ENCODE data around the gene PDIK1L. TPM values are rescaled to one million over a fixed set of nuclear protein-coding genes. Genes with fewer than 3 reads are reported as not detected.
A peak's percentile ranks its signal among the peaks of the same experiment; 100 is the strongest.

PDIK1L gene
- total and polyA plus RNA-seq, 9 of the 15 experiments (the other 6 are each of a cell fraction or from before 2014, with no cell fraction given) = 12.8 to 30.2 (median 21.5) TPM

GRCh38 chr1:26078286-26079177 lies 33.1 kb upstream of the PDIK1L start (continued):
- no peak for TF ChIP-seq SRSF9 (IDR thresholded peaks at IDR 0.05; ENCODE audit: borderline replicate concordance, low read depth, low read length)
- peak; percentile 52; the same call in 1 of the 2 replicates for TF ChIP-seq CTBP1 (IDR thresholded peaks at IDR 0.05; ENCODE audit: borderline replicate concordance)
- no peak for TF ChIP-seq ZNF121 (CRISPR knock-in tag; conservative IDR thresholded peaks at IDR 0.05)
- no peak; the same call in 1 of the 2 replicates for TF ChIP-seq VEZF1 (CRISPR knock-in tag; IDR thresholded peaks at IDR 0.05)
- no peak for TF ChIP-seq ZNF324 (CRISPR knock-in tag; IDR thresholded peaks at IDR 0.05)
- peak; percentile 49; the same call in 1 of the 2 replicates for TF ChIP-seq MITF (IDR thresholded peaks at IDR 0.05)
- no peak for TF ChIP-seq ATF6 (CRISPR knock-in tag; IDR thresholded peaks at IDR 0.05)
- peak; percentile 88 for TF ChIP-seq ARID1B (IDR thresholded peaks at IDR 0.05)
- TF ChIP-seq FOXK2 (conservative IDR thresholded peaks at IDR 0.05 in 1 of 2, IDR thresholded peaks at IDR 0.05 in 1 of 2; ENCODE audit: low read depth in 2 of 2) = no peak
- peak; percentile 52; the same call in 1 of the 2 replicates for TF ChIP-seq RAD51 (IDR thresholded peaks at IDR 0.05; ENCODE audit: borderline replicate concordance, low read depth)
- TF ChIP-seq MAFK (IDR thresholded peaks at IDR 0.05; ENCODE audit: low read length) = no peak
- TF ChIP-seq ZC3H4 (CRISPR knock-in tag; IDR thresholded peaks at IDR 0.05; ENCODE audit: borderline replicate concordance) = no peak
- peak; percentile 59; the same call in 1 of the 2 replicates for TF ChIP-seq ETV1 (tag; conservative IDR thresholded peaks at IDR 0.05; ENCODE audit: low read depth)
- TF ChIP-seq GMEB1 (CRISPR knock-in tag; IDR thresholded peaks at IDR 0.05) = no peak
- TF ChIP-seq ZBTB7A (IDR thresholded peaks at IDR 0.05; ENCODE audit: borderline replicate concordance, control insufficient read depth, low read depth, low read length) = no peak
- no peak for TF ChIP-seq ZMIZ1 (IDR thresholded peaks at IDR 0.05; ENCODE audit: low read depth in 2 of 2, low read length in 2 of 2)
